Measurements from ENCODE around the gene IQCN.

Gene IQCN

DNA sequence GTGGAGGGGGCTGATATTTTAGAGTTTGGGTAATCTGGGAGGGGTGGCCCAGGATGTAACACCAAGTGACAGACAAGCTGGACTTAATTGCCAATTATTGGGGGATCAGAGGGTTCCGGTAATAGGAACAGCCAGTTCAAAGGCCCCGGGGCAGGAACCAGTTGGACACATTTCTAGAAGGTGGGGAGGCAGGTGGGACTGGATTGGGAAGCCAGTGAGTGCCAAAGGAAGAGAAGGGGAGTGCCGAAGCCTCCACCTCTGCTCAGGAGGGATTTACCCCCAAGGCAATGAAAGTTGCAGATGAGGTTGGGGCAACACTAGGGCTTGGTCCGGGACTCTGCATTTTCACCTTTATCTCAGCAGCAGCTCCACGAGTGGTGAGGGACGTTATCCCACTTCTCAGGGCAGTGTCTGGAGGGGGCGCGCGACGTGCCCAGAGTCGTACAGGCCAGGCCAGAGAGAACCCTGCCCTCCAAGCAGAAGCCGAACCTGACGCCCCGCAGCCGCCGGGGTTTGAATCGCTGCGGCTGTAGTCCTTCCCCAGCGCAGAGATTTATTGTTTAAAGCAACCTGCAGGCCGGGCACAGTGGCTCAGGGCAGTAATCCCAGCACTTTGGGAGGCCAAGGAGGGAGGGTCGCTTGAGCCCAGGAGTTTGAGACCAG lies 12.9 kb upstream of the IQCN start:
- no peak for DNase-seq

DNA sequence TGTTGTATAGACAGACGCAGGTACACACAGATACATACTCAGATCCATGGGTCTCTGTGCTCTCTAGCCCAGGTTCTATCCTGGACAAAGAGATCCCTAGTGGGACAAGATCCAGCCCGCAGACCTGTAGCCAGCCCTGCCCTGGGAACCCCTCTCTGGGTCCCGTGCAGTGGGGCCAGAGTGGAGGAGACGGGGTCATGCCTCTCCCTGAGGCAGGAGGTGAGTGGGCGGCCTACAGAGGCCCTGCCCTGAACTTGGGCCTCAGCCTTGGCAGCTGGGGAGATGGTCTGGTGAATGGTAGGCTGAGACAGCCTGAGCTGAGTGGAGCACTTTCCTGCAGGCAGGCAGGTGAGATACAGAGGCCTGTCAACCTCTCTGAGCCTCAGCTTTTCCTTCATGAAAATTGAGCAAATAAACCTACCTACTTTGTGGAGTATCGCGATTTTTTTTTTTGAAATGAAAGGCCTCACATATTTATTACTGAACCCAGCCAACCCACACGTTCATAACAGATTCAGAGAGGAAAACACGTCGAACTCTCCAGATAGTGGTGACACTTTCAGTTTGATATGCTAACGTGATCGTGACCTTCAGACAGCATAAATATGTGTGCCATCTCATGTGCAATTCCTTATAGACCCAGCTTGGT lies 10.6 kb upstream of the IQCN start:
- peak in 1 of 2 donors; percentile 52 for DNase-seq

DNA sequence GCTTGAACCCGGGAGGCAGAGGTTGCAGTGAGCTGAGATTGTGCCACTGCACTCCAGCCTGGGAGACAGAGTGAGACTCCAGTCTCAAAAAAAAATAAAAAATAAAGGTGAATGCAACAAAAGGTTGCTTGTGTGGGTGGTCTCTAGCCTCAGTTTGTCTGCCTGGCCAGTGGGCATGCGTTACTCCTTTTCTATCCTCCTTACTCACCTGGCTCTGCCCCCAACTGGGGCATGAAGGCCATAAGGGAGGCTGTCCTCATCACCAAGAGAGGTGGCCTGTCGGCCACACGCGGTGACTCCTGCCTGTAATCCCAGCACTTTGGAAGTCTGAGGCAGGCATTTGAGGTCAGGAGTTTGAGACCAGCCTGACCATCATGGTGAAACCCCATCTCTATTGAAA lies 9.1 kb upstream of the IQCN start:
- DNase-seq, result no peak

DNA sequence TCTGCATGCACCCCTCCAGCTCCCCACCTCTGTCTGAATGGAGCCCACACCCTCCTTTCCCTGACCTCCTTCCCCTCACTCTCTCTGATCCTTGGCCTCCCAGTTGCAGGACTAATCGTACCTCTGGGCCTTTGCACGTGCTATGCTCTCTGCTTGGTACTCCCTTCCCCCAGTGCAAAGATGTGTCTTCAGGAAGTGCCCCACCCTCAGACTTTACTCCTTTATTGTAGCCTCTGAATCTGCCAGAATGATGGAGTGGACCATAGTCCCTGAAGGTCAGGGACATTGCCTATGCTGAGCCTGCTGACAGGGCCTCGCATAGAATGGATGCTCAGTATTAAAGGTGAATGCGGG lies 8.5 kb upstream of the IQCN start:
- no peak for DNase-seq

DNA sequence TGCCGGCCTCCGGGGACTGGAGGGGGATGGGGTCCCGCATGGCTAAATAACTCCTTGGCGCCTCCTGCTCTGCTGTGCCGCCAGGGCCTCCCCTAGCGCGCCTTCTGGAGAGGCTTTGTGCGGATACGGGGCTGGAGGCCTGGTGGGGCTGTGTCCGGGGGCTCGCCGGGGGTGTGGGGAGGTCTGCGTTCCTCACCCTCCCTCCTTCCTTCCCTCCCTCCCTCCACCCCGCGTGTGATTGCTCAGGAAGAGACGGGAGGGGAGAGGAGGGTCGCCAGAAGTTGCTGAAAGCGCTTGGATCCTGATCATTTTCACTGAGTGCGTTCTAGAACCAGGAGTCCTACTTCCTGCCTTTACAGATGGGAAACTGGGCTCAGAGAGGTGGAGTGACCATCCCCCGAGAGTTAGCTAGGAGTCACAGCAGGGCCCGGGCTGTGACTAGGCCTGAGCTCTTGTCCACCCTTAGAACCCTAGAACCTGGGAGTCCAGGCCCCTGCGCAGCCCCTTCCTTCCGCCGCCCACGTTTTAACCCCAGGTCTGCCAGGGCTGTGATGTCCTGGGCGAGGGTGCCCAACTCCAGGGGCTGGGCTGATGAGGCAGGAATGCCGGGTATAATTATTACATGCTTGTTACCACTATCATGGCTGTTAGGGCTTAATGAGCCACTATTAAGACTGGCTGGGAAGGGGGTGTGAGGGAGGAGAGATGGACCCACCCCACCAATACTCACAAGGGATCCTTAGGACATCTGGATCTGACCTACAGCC lies 8.0 kb upstream of the IQCN start:
- peak; percentile 47 to 49 for DNase-seq

DNA sequence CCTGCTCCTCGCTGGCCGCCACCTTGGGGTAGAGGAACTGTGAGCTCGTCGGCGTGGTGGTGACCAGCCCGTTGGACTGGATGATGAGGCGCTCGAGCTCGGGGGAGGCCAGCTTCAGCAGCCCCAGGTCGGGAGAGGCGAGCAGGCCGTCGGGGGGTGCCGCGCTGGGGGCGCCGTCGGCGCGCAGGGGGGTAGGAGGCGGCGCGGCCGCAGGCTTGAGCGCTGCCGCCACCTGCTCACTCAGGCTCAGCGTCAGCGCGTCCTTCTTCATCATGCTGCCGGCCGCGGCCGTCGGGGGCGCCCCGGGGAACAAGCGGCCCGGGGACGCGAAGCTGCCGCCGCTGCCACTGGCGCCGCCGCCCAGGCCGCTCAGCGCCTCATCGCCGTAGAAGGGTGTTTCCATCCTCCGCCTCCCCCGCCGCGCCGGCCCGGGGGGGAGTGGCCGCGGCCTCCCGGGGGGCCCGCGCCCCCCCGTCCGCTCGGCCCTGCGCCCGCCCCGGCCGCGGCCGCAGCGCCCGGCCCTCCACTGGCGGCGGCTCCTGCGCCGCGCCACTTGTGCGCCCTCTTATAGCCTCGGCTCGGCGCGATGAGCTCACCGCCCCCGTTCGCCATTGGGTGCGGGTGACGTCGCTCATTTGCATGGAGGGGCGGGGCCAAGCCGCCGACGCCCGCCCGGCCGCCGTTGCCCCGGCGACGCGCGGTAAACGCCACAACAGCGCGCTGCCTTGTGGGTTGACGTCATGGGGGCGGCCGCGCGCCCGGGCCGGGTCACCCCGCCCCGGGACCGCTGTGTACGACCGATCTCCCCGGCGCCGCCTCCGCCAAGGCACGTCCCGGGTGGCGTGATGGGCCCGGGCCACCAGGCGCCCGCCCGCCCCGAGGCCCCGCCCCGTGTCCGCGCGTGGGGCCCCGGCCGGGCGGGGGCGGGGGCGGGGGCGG lies 7.1 kb upstream of the IQCN start, which contains the start of gene JUND:
Gene JUND (minus strand): TSS at position 541 of the 939 bp plus-strand sequence. CDS start 138 bp downstream, at position 403.
- DNase-seq, result peak; percentile 98 to 99

DNA sequence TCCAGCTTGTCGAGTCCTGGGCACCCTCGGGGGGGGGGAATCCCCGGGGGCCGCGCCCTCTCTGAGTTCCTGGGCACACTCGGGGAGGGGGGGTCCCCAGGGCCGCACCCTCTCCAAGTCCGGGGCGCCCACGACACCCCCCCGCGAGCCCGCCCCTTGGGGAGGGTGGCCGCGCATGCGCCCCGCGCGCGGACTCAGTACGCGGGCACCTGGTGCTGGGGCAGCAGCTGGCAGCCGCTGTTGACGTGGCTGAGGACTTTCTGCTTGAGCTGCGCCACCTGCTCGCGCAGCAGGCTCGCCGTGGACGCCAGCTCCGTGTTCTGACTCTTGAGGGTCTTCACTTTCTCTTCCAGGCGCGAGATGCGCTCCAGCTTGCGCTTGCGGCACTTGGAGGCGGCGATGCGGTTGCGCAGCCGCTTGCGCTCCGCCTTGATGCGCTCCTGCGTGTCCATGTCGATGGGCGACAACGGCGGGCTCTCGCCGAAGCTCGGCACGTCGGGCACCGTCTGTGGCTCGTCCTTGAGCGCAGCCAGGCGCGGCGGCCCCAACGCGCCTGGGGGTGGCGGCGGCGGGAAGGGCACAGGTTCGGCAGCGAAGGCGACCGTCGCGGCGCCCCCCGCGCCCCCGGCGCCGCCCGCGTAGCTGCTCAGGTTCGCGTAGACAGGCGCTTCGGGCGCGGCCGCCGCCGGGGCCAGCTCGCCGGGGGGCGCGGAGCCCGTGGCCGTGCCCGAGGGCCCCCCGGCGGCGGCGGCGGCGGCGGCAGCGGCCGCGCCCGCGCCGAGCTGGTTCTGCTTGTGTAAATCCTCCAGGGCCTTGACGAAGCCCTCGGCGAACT lies 6.2 kb upstream of the IQCN start:
- peak; percentile 61 to 77 for DNase-seq

DNA sequence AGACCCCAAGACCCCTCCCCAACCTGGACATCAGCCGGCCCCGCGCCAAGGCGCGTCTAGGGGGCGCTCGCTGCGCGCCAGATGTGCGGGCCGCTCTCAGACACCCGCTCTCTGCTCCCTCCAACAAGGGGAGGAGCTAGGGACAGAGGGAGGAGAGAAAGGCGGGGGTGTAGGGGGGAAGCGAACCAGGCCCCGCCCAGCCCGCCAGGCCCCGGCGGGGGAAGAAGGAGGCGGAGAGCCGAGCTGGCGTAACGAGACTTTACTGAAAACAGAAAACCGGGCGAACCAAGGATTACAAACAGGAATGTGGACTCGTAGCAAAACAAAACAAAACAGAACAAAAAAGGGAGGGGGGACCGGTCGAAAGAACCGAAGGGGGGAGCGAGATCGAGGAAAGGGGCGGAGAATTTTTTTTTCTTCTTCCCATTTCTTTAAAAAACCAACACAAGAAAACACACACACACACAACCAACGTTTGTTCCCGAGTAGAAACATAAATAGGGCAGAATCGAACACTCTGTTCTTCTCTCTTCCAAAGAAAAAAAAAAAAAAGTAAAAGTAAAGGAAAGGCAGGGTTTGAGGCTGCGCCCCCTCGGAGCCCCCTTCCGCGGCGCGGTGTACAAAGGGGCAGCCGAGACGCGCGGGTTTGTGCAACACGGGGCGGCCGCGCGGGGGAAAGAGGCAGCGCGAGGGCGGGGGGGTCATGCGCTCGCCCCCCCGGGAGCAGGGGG lies 5.4 kb upstream of the IQCN start:
- peak; percentile 95 for DNase-seq

DNA sequence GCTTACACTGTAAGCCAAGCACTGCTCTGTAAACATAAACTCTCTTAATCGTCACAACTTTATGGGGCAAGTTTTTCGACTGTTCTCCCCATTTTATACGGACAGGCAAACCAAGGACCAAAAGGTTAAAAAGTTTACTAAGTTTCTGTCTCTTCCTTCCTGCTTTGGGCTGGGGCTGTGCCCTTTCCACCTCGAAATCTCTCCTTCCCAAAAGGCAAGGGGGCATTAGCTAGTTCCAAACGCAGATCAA lies 4.9 kb upstream of the IQCN start:
- no peak for DNase-seq

DNA sequence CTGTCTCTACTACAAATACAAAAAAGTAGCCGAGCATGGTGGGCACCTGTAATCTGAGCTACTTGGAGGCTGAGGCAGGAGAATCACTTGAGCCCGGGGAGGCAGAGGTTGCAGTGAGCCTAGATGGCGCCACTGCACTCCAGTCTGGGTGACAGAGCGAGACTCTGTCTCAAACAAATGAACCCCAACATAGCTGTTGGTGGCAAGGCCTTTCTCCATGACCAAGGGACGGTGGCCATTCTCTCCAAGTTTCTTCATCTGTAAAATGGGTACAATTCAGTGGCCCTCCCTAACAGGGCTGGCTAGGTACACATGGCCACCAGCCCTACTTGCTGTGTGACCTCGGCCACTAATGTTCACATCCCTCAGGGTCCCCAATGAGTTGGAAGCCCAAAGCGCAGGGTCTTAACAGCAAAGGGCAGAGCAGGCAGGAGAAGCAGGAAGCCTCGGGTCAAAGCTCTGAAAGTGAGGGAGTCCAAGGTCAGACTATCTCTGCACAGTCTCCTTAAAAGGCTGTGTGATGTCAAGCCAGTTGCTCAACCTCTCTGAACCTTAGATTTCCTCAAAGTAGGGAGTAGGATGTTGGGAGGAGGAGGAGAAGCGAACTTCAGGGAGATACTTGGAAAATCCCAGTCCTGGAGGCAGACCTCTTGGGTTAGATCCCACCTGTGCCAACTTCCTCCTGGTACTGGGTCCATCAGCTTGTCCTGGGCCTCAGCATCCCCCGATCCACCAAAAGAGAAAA lies 4.4 kb upstream of the IQCN start:
- peak; percentile 36 to 51 for DNase-seq

DNA sequence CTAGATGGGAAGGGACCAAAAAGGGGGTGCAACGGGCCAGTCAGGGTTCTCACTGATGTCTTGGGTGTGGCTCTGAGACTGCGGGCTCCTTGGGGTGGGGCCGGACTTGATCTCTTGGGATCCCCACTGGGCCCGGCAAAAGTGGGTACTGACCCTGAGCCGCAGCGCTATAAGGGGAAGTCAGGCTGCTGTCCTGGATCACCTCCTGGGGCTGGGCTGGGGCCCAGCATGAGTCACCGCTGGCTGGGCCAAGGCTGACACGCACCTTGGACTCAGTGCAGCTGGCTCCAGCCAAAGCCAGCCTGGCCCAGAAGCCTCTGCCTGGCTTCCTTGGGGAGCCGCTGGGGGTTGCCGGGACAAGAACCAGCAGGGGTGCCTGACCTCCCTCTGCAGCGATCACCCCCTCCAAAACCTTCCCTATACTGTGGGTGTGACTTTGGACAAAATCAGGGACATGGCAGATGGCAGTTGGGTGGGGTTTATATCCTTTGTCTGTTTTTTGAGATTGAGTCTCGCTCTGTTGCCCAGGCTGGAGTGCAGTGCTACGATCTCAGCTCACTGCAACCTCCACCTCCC lies 617 bp upstream of the IQCN start:
- peak; percentile 52 to 78 for DNase-seq

DNA sequence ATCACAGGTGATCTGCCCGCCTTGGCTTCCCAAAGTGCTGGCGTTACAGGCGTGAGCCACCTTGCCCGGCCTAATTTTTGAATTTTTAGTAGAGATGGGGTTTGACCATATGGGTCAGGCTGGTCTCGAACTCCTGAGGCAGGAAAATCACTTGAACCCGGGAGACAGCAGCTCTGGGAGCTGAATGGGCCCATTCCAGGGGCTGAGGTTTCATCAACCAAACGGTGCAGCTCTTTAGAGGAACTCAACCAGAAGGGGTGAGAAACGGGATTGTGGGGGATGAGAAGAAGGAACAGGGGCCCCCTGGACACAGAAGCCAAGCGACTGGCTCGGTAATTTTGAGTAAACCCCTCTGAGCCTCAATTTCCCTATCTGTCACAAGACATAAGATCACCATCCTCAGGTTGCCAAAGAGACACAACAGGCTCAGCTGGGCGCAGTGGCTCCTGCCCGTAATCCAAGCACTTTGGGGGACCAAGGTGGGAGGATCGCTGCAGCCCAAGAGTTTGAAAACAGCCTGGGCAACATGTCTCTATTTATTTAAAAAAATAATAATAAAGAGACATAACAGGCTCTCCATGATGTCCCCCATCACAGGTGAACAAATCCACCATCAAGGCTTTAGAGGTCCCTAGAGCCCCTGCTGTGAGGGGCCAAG lies 562 bp downstream of the IQCN start:
- no peak for DNase-seq

DNA sequence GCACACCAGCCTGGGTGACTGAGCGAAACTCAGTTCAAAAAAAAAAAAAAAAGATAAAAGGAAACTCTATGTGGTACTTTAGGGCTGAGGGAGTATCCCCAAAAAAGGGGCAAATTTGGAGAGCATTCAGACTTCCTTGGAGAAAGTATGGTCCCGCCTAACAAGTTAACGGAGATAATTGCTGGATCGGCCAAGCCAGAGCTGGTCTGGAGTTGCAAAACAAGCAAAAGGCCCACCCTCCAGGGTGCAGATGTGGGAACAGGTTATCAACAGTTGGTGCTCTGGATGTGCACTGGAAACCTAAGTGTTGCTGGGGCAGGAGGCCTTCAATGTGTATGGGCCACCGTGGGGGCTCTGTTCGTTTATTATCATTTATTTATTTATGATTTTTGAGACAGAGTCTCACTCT lies 2.8 kb downstream of the IQCN start:
- DNase-seq, result no peak

DNA sequence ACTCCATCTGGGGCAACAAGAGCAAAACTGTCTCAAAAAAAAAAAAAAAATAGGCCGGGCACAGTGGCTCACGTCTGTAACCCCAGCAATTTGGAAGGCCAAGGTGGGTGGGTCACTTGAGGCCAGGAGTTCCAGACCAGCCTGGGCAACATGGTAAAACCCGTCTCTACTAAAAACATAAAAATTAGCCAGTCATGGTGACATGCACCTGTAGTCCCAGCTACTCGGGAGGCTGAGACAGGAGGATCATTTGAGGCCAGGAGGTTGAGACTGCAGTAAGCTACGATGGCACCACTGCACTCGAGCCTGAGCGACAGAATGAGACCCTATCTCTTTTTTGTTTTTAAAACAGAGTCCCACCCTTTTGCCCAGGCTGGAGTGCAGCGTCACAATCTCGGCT lies 3.9 kb downstream of the IQCN start:
- DNase-seq, result no peak

DNA sequence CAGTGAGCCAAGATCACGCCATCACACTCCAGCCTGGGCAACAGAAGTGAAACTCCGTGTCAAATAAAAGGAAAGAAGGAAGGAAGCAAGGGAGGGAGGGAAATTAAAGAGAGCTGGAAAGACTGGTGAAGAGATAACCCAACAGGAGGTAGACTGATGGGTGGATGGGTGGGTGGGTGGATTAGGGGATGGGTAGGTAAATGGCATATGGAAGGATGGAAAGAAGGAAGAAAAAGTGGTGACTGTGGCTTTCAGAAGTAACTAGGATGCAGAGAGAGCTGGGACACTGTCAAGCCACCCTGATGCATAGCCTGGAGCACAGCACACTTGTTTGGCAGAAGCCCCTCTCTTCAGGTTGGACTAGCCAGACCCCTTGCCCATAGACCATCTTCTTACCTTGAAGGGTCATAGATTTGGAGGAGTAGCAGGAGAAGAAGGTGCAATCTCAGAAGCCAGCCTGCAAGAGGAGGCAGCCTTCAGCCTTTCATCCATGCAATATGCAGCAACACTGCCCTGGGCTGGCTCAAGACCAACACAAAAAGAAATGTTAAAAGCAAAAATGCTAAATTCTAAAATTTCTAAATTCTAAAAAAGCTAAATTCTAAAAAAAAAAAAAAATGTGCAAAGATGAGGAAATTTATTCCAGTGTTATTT lies 5.1 kb downstream of the IQCN start:
- DNase-seq, result no peak

DNA sequence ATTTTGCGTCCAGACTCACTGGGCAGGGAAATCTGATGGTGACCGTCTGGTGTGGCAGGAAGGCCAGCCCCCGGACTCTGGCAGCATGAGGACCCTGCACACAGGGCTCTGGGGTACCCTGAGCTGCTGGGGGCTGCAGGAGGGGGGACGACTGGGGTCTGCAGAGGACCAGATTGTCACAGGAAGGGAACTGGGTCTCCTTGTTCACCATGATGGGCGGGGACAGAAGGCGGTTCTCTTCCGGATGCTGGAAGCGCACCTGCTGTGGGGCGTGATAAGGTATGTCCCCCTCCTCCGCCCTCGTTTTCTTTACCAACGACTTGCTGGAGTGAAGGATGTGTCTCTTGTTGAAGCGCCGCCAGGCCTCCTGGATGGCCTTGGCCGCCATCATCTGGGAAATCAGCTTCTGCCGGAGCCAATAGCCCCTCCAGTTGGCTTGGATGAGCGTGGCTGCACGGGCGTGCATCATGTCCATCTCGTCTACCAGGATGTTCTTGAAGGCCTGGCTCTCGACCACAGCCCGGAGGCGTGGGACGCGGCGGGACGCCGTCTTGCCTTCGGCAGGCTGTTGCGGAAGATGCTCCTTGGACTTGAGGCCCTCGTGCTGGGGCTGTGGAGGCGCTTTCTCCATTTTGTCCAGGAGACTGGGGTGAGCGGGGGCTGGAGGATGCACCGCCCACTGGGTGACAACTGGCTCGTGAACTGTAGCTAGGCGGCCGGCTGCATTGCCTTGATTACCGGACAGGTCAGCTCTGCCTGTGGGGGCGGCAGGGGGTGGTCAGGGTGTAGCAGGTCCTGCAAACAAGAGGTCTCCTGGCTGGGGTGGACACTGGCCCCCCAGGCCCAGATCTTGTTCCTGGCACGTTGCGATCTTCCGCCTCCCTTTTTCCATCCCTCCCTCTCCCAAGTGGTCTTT lies 7.2 kb downstream of the IQCN start:
- no peak for DNase-seq

DNA sequence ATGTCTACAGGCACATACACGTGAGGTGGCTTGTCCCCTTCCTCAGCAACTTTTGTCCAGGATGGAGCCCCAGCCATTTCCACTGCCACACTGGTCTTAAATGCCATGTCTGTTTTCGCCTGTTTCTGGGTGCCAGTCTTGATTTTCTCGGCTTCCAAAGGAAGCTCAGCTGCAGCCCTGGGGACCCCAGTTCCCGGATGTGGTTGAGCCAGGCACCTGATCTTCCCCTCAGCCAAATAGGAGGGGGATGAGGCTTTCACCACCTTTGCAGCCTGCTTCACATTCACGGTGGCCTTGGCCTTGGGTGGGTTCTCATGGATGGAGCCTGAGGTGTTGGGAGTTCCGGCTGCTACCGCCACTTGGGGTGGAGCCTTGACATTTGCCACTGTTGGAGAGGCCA lies 8.7 kb downstream of the IQCN start:
- no peak for DNase-seq

DNA sequence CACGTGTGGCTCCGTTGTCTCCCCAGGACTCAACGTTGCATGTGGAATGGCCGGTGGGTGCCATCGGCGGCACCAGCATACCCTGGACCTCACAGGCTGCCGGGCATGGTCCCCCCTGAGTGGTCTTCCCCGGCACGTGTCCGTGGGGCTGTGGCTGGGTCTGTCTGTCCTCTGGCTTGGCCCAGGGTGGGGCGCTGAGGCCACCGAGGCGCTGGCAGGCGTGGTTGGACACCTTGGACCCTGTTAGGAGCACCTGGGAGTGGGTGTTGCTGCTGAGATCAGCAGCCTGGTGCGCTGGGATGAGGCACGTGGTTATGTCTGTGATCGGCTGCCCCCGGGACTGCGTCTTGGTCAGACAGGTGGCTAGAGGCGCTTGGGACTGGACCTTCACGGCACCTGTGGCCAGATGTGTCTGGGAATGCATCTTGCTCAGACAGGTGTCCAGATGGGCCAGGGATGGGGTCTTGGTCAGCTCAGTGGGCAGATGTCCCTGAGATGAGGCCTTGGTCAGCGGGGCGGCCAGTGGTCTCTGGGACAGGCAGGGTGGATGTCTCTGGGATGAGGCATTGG lies 9.2 kb downstream of the IQCN start:
- no peak for DNase-seq

Measured in inflammatory macrophage (primary cell).